Measurements from ENCODE around the gene CBFA2T3.

- TF ChIP-seq EZH2phosphoT487 (IDR thresholded peaks at IDR 0.05; ENCODE audit: borderline replicate concordance), result no peak
- TF ChIP-seq, protein P1, sequence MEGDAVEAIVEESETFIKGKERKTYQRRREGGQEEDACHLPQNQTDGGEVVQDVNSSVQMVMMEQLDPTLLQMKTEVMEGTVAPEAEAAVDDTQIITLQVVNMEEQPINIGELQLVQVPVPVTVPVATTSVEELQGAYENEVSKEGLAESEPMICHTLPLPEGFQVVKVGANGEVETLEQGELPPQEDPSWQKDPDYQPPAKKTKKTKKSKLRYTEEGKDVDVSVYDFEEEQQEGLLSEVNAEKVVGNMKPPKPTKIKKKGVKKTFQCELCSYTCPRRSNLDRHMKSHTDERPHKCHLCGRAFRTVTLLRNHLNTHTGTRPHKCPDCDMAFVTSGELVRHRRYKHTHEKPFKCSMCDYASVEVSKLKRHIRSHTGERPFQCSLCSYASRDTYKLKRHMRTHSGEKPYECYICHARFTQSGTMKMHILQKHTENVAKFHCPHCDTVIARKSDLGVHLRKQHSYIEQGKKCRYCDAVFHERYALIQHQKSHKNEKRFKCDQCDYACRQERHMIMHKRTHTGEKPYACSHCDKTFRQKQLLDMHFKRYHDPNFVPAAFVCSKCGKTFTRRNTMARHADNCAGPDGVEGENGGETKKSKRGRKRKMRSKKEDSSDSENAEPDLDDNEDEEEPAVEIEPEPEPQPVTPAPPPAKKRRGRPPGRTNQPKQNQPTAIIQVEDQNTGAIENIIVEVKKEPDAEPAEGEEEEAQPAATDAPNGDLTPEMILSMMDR (conservative IDR thresholded peaks at IDR 0.05; ENCODE audit: low read length), result no peak
These were observed 30.6 kb upstream of the CBFA2T3 start for GRCh38 chr16:89007371-89008249.

Data from Loucy (cell line).